HepG2 (cell line): ENCODE data around the gene OPRM1. TPM values are rescaled to one million over a fixed set of nuclear protein-coding genes. Genes with fewer than 3 reads are reported as not detected.

Experiments used
- ATAC-seq: fragments of 200-7000 bp; cut with Tn5 transposase; 3 replicates; pipeline ENCODE4 v1.9.1; 2020; ENCODE audit warnings: mild to moderate bottlenecking, moderate library complexity
- BruUV-seq: library from RNA; stranded (reverse); fragments of 400-500 nt; replicated peaks from 2 replicates; lab custom pipeline; 2021; lab: Mats Ljungman, UMichigan
- CTCF ChIA-PET: fragments of 300-600 bp; formaldehyde crosslinking; extraction: SDS; loops from one replicate; lab custom pipeline; 2021; ENCODE audit warnings: low total read pairs, inconsistent platforms, low intra/inter-chr PET ratio; lab: Yijun Ruan, JAX
- POLR2A ChIA-PET: fragments of 350-600 bp; sonication (Branson Sonifier 250); formaldehyde crosslinking; loops from one replicate; lab custom pipeline; 2020; ENCODE audit warnings: antibody characterized with exemption, inconsistent platforms; lab: Yijun Ruan, JAX
- DNase-seq: peaks from one replicate; pipeline ENCODE4 v3.0.0-alpha.2; 2015; ENCODE audit warnings: low spot score
- FAIRE-seq: peaks from 3 replicates; lab custom pipeline; 2011; peaks lifted over from hg19 to GRCh38; lab: Jason Lieb, UNC
- H2AFZ ChIP-seq: one replicate; pipeline ENCODE4 v1.6.1; 2011; ENCODE audit warnings: low read length, inconsistent platforms
- H3K27ac ChIP-seq: fragments of 300-600 bp; 3 replicates; pipeline ENCODE4 v1.8.0; 2011; ENCODE audit warnings: mixed run types, mild to moderate bottlenecking, mixed read lengths, low read length, inconsistent platforms; ENCODE audit not compliant: insufficient read depth; ENCODE audit errors: extremely low read length
- H3K27me3 ChIP-seq, 2 experiments: fragments of 200-600 bp in 1 of 2; 2 replicates in 1 of 2; 3 replicates in 1 of 2; pipeline versions ENCODE4 v1.6.0 to v1.8.0; 2011; ENCODE audit warnings: low read length in 2 of 2, mild to moderate bottlenecking in 2 of 2, moderate library complexity in 2 of 2, inconsistent platforms in 1 of 2; ENCODE audit not compliant: insufficient read depth in 2 of 2, control insufficient read depth in 1 of 2
- H3K36me3 ChIP-seq, 2 experiments: fragments of 200-600 bp in 1 of 2; replicated peaks in 1 of 2; 2 replicates in 1 of 2; 3 replicates in 1 of 2; pipeline versions ENCODE4 v1.5.1 to v1.8.0; 2011; ENCODE audit warnings: low read length in 2 of 2, inconsistent platforms in 1 of 2; ENCODE audit not compliant: insufficient read depth in 2 of 2, control insufficient read depth in 1 of 2
- H3K4me1 ChIP-seq: 2 replicates; pipeline ENCODE4 v1.5.1; 2012; ENCODE audit warnings: low read length, inconsistent platforms; ENCODE audit not compliant: insufficient read depth
- H3K4me2 ChIP-seq: 2 replicates; pipeline ENCODE4 v1.6.0; 2011; ENCODE audit warnings: low read depth, low read length, inconsistent platforms
- H3K4me3 ChIP-seq, 3 experiments: fragments of 200-600 bp in 1 of 3; sonication (generic), shearing (Covaris generic) in 1 of 3; replicated peaks in 1 of 3; 2 replicates each; pipeline ENCODE4 v1.5.1; 2011 to 2016; ENCODE audit warnings: low read length in 3 of 3, inconsistent platforms in 2 of 3, low read depth in 2 of 3, mild to moderate bottlenecking in 2 of 3, control low read depth in 1 of 3, mixed read lengths in 1 of 3; ENCODE audit not compliant: insufficient read depth in 1 of 3
- H3K79me2 ChIP-seq: one replicate; pipeline ENCODE4 v1.6.1; 2011; ENCODE audit warnings: low read length, inconsistent platforms; ENCODE audit not compliant: insufficient read depth
- H3K9ac ChIP-seq: 2 replicates; pipeline ENCODE4 v1.6.0; 2011; ENCODE audit warnings: mild to moderate bottlenecking, low read depth, low read length, inconsistent platforms; ENCODE audit not compliant: insufficient read depth
- H3K9me3 ChIP-seq: 2 replicates; pipeline ENCODE4 v1.5.1; 2012; ENCODE audit warnings: mild to moderate bottlenecking, low read length
- H4K20me1 ChIP-seq: 2 replicates; pipeline ENCODE4 v1.6.0; 2011; ENCODE audit warnings: inconsistent platforms, mild to moderate bottlenecking, low read length, moderate library complexity; ENCODE audit not compliant: insufficient read depth
- AKAP8 ChIP-seq: sonication (generic); formaldehyde crosslinking; IDR thresholded peaks from 2 replicates; pipeline ENCODE4 v1.5.1; 2020; ENCODE audit warnings: mild to moderate bottlenecking, missing genetic modification reagents
- ASH2L ChIP-seq: fragments of 300-600, 200-600 bp; sonication (generic); IDR thresholded peaks from 2 replicates; pipeline ENCODE4 v1.7.0; 2017; ENCODE audit warnings: low read depth, mild to moderate bottlenecking, moderate library complexity, mixed read lengths, low read length; ENCODE audit not compliant: insufficient read length
- ATF7 ChIP-seq, 2 experiments: fragments of 450-650 bp in 1 of 2; sonication (generic) in 1 of 2; formaldehyde crosslinking in 1 of 2; IDR thresholded peaks; 2 replicates each; pipeline versions ENCODE4 v1.4.0 to v1.6.1; 2016 to 2020; ENCODE audit warnings: antibody characterized with exemption in 1 of 2, mild to moderate bottlenecking in 1 of 2, missing genetic modification reagents in 1 of 2
- CREB1 ChIP-seq, 2 experiments: fragments of 450-650 bp in 1 of 2; IDR thresholded peaks; 2 replicates each; pipeline ENCODE4 v1.6.1; 2016 to 2017; ENCODE audit warnings: control low read depth in 1 of 2, mild to moderate bottlenecking in 1 of 2, missing compliant biosample characterization in 1 of 2, missing genetic modification characterization in 1 of 2
- JUN ChIP-seq: sonication (generic); formaldehyde crosslinking; IDR thresholded peaks from 2 replicates; pipeline ENCODE4 v1.4.0; 2020; ENCODE audit warnings: mild to moderate bottlenecking, missing genetic modification reagents
- KLF16 ChIP-seq, 2 experiments: sonication (generic) in 1 of 2; formaldehyde crosslinking in 1 of 2; IDR thresholded peaks; 2 replicates each; pipeline versions ENCODE4 v1.6.1 to v1.8.0; 2016 to 2023; ENCODE audit warnings: missing genetic modification reagents in 2 of 2, missing compliant biosample characterization in 1 of 2
- NFE2L2 ChIP-seq: fragments of 150-350 bp; IDR thresholded peaks from 2 replicates; pipeline ENCODE4 v1.6.1; 2014; ENCODE audit warnings: low read length
- PAWR ChIP-seq: sonication (generic); formaldehyde crosslinking; IDR thresholded peaks from 2 replicates; pipeline ENCODE4 v1.4.0; 2020; ENCODE audit warnings: missing genetic modification reagents, mild to moderate bottlenecking, borderline replicate concordance
- SATB2 ChIP-seq: sonication (generic); formaldehyde crosslinking; IDR thresholded peaks from 2 replicates; pipeline ENCODE4 v1.5.0; 2020; ENCODE audit warnings: missing genetic modification reagents
- ZNF562 ChIP-seq: sonication (generic); formaldehyde crosslinking; IDR thresholded peaks from 2 replicates; pipeline ENCODE4 v1.8.0; 2022; ENCODE audit warnings: missing genetic modification reagents, borderline replicate concordance
- ZNF564 ChIP-seq: sonication (generic); formaldehyde crosslinking; IDR thresholded peaks from 2 replicates; pipeline ENCODE4 v1.8.1; 2023; ENCODE audit warnings: mild to moderate bottlenecking, missing genetic modification reagents
- ZNF766 ChIP-seq: sonication (generic); formaldehyde crosslinking; IDR thresholded peaks from 2 replicates; pipeline ENCODE4 v1.5.0; 2020; ENCODE audit warnings: missing genetic modification reagents, borderline replicate concordance
- ZSCAN30 ChIP-seq: sonication (generic); formaldehyde crosslinking; IDR thresholded peaks from 2 replicates; pipeline ENCODE4 v1.5.0; 2020; ENCODE audit warnings: mild to moderate bottlenecking, missing genetic modification reagents
- WGBS: methylation state at CpG from one replicate; pipeline ENCODE4 v1.1.6; 2017; ENCODE audit warnings: low lambda C conversion rate; 5-methylcytosine and 5-hydroxymethylcytosine counted together
- in situ Hi-C: cut with HindIII; loops from 2 replicates; pipeline ENCODE4 v1.10.0; 2017; ENCODE audit warnings: low pct_unique_long_range_greater_than_20kb; ENCODE audit not compliant: extremely low pct_ligation_motif_present
- intact Hi-C: fragments of 100-400 bp; cut with micrococcal nuclease; formaldehyde crosslinking; loops from one replicate; pipeline ENCODE4 v1.10.0; 2022; ENCODE audit not compliant: unreplicated experiment
- polyA plus RNA-seq, 8 experiments: library from polyadenylated mRNA; depleted of rRNA in 3 of 8; stranded (reverse) in 7 of 8; unstranded in 1 of 8; fragments of >200 nt; fragmentation: Illumina TruSeq in 4 of 8; extraction: Trizol in 4 of 8; gene quantifications; 2 replicates each; pipeline versions ENCODE4 v1.2.1 to v1.2.3, GENCODE V29; 2011 to 2016; ENCODE audit warnings: low read depth in 4 of 8, missing spikeins in 1 of 8, mixed read lengths in 1 of 8; ENCODE audit not compliant: insufficient read depth in 1 of 8
- total RNA-seq, 5 experiments: library from RNA; depleted of rRNA; stranded (reverse); fragments of >200 nt; fragmentation: Illumina TruSeq; extraction: Trizol; gene quantifications; 2 replicates each; pipeline ENCODE4 v1.2.3, GENCODE V29; 2016; ENCODE audit warnings: low read depth in 1 of 5

Gene OPRM1
- total and polyA plus RNA-seq, 2 of the 13 experiments (the other 11 are each of a cell fraction or from before 2014, with no cell fraction given), result not detected

GRCh38 chr6:154234019-154234772, 195.2 kb downstream of the OPRM1 start:
- no peak overlapping the region for H2AFZ ChIP-seq
- no peak overlapping the region for H3K4me3 ChIP-seq
- no TSS peak for BruUV-seq
- TF ChIP-seq ATF7 (IDR thresholded peaks at IDR 0.05) (peak; percentile 93), ATF7 (CRISPR knock-in tag; IDR thresholded peaks at IDR 0.05) (no peak), ASH2L (no peak), CREB1 (IDR thresholded peaks at IDR 0.05) (peak; percentile 39; the same call in 1 of the 2 replicates), CREB1 (CRISPR knock-in tag; IDR thresholded peaks at IDR 0.05) (no peak)
- H3K9ac ChIP-seq, result no peak overlapping the region
- H3K9me3 ChIP-seq, result no peaks in the 10 kb centered on the region
- no peak for DNase-seq
- no peaks in the 10 kb centered on the region for H3K4me1 ChIP-seq
- no peak for ATAC-seq
- H4K20me1 ChIP-seq, result no peaks in the 10 kb centered on the region
- ChIA-PET CTCF (no interaction called here), POLR2A (no interaction called here)
- FAIRE-seq, result no peak
- WGBS, result 45% methylated on average over 4 of the region's 4 CpGs
- no peak overlapping the region for H3K4me2 ChIP-seq
- in situ Hi-C loops (no loop called here), intact Hi-C loops (loop anchor here (5.0 kb wide), 1 partner anchor 617 kb away; no protein-coding TSS in a partner anchor)
- no peaks in the 10 kb centered on the region for H3K36me3 ChIP-seq
- no peak overlapping the region for H3K27ac ChIP-seq
- H3K27me3 ChIP-seq, result peaks cover 0 to 4% of the 10 kb centered on the region in 2 experiments; a peak in 1 of 5 replicates
- no peaks in the 10 kb centered on the region for H3K79me2 ChIP-seq

- WGBS, result 3% methylated on average over 4 of the region's 4 CpGs
- H3K9ac ChIP-seq, result no peak overlapping the region
- no peaks in the 10 kb centered on the region for H3K9me3 ChIP-seq
- peaks cover 0 to 7% of the 10 kb centered on the region in 2 experiments; a peak in 1 of 5 replicates for H3K27me3 ChIP-seq
- ChIA-PET POLR2A (no interaction called here), CTCF (no interaction called here)
- H2AFZ ChIP-seq, result no peak overlapping the region
- no peak overlapping the region for H3K27ac ChIP-seq
- TF ChIP-seq KLF16 (CRISPR knock-in tag; IDR thresholded peaks at IDR 0.05), result no peak
- TF ChIP-seq NFE2L2, result no peak
- no peak for TF ChIP-seq AKAP8 (CRISPR knock-in tag)
- TF ChIP-seq ZSCAN30 (CRISPR knock-in tag), result no peak
- no peak for TF ChIP-seq PAWR
- TF ChIP-seq SATB2 (CRISPR knock-in tag), result no peak
- no peak for TF ChIP-seq JUN (CRISPR knock-in tag)
- no peak for TF ChIP-seq ZNF766 (CRISPR knock-in tag)
- no peak for TF ChIP-seq ZNF564 (CRISPR knock-in tag)
- no peak for TF ChIP-seq ZNF562
- TF ChIP-seq, all 625 proteins: peak for 0
- DNase-seq (no peak), ATAC-seq (no peak), FAIRE-seq (no peak)
- Histone ChIP-seq H3K4me1 (no peaks in the 10 kb centered on the region), H3K36me3 (no peaks in the 10 kb centered on the region), H4K20me1 (no peaks in the 10 kb centered on the region), H3K79me2 (no peaks in the 10 kb centered on the region), H3K4me3 (no peak overlapping the region), H3K4me2 (no peak overlapping the region)
- in situ Hi-C loops, result no loop called here
- intact Hi-C loops, result no loop called here
- no TSS peak for BruUV-seq
These were observed 197.7 kb downstream of the OPRM1 start for GRCh38 chr6:154236646-154237301.
